Measurements from ENCODE around the gene EIF6.
"Not testable (repeated sequence)": the region's sequence is repeated elsewhere in the genome, so short reads cannot be mapped to it uniquely, and the experiment has no call there.

The EIF6 gene

GRCh38 chr20:35254448-35254999, 30.0 kb downstream of the EIF6 start:
- no peak for DNase-seq (ENCODE audit: low read depth in 2 of 2)

GRCh38 chr20:35253010-35253409, 31.6 kb downstream of the EIF6 start:
- DNase-seq (ENCODE audit: low read depth in 2 of 2), result no peak

- DNase-seq (ENCODE audit: low read depth in 2 of 2), result not testable (repeated sequence)
Measured at GRCh38 chr20:35252598-35252997, 32.0 kb downstream of the EIF6 start.

GRCh38 chr20:35252037-35252461, 32.5 kb downstream of the EIF6 start:
- no peak for DNase-seq (ENCODE audit: low read depth in 2 of 2)

- no peak for DNase-seq (ENCODE audit: low read depth in 2 of 2)
Measured at GRCh38 chr20:35251613-35251940, 33.0 kb downstream of the EIF6 start.

GRCh38 chr20:35248641-35249475, 35.7 kb downstream of the EIF6 start:
- no peak for DNase-seq (ENCODE audit: low read depth in 2 of 2)

GRCh38 chr20:35246723-35247122, 37.8 kb downstream of the EIF6 start:
- no peak for DNase-seq (ENCODE audit: low read depth in 2 of 2)

GRCh38 chr20:35243986-35244385, 40.6 kb downstream of the EIF6 start:
- DNase-seq (ENCODE audit: low read depth in 2 of 2), result no peak

- no peak for DNase-seq (ENCODE audit: low read depth in 2 of 2)
Measured at GRCh38 chr20:35243317-35243716, 41.3 kb downstream of the EIF6 start.

GRCh38 chr20:35240811-35241293, 43.7 kb downstream of the EIF6 start:
- DNase-seq (ENCODE audit: low read depth in 2 of 2), result no peak

- DNase-seq (ENCODE audit: low read depth in 2 of 2), result no peak
Measured at GRCh38 chr20:35240083-35240810, 44.3 kb downstream of the EIF6 start.

- DNase-seq (ENCODE audit: low read depth in 2 of 2), result no peak
Measured at GRCh38 chr20:35238735-35239134, 45.8 kb downstream of the EIF6 start.

- DNase-seq (ENCODE audit: low read depth in 2 of 2), result no peak
Measured at GRCh38 chr20:35238170-35238569, 46.4 kb downstream of the EIF6 start.

- no peak for DNase-seq (ENCODE audit: low read depth in 2 of 2)
Measured at GRCh38 chr20:35237486-35237885, 47.1 kb downstream of the EIF6 start.

GRCh38 chr20:35235881-35236280, 48.7 kb downstream of the EIF6 start:
- no peak for DNase-seq (ENCODE audit: low read depth in 2 of 2)

- DNase-seq (ENCODE audit: low read depth in 2 of 2), result no peak
Measured at GRCh38 chr20:35232575-35232974, 52.0 kb downstream of the EIF6 start.

Data from activated CD8-positive, alpha-beta memory T cell treated with anti-CD3 and anti-CD28 coated beads for 4 hours (primary cell).